Right cardiac atrium (tissue), 5 donors: ENCODE data around the gene PLPPR5. TPM values are rescaled to one million over a fixed set of nuclear protein-coding genes. Genes with fewer than 3 reads are reported as not detected.

ENCODE experiments used
- ATAC-seq, 2 donors: fragments of 200-7000 bp; cut with Tn5 transposase; one replicate each; pipeline versions ENCODE4 v1.8.0 to v1.9.1; 2020; ENCODE audit warnings: moderate library complexity in 2 of 2, mild to moderate bottlenecking in 1 of 2
- DNase-seq, 3 donors: peaks; one replicate each; pipeline ENCODE4 v3.0.0-alpha.2; 2020
- H3K27ac ChIP-seq: one replicate; pipeline ENCODE4 v1.5.1; 2013; ENCODE audit warnings: mild to moderate bottlenecking, low read length, control low read depth, moderate library complexity
- H3K27me3 ChIP-seq: one replicate; pipeline ENCODE4 v1.6.1; 2013; ENCODE audit not compliant: control insufficient read depth, insufficient read depth
- H3K4me1 ChIP-seq: one replicate; pipeline ENCODE4 v1.6.1; 2013; ENCODE audit warnings: low read length; ENCODE audit not compliant: control insufficient read depth, insufficient read depth
- H3K4me3 ChIP-seq: one replicate; pipeline ENCODE4 v1.5.1; 2013; ENCODE audit warnings: low read length, control low read depth
- H3K9me3 ChIP-seq: one replicate; pipeline ENCODE4 v1.6.1; 2013; ENCODE audit warnings: low read length; ENCODE audit not compliant: control insufficient read depth
- WGBS: extraction: QIAGEN DNeasy Blood & Tissue Kit; methylation state at CpG from one replicate; pipeline ENCODE4 v1.1.7; 2013; 5-methylcytosine and 5-hydroxymethylcytosine counted together
- intact Hi-C, 4 donors: fragments of 100-400 bp; cut with DNase I; formaldehyde crosslinking; loops; one replicate each; pipeline versions ENCODE4 v1.11.0 to v1.14.0; 2022 to 2023
- polyA plus RNA-seq: library from polyadenylated mRNA; stranded (reverse); fragments of 200-250 nt; gene quantifications from one replicate; pipeline ENCODE4 v1.2.3, GENCODE V29; 2013
- total RNA-seq, 4 donors: library from RNA; stranded (reverse); fragmentation: NEBNext Ultra II Directional; extraction: Animal tissue kit (Norgen Biotek cat#: 25700); gene quantifications; one replicate each; pipeline ENCODE4 v1.2.1, GENCODE V29; 2021
- donor health status: healthy with polysubstance abuse.
- donor health status: DM: no; HTN: yes; CAD: no.
- donor health status: DM: no; HTN: no; CAD: no.
- donor health status: DM: no; HTN: yes; CAD: no; lungs with severe emphysema.
- donor health status: DM: yes; HTN: yes; CAD: no.

The PLPPR5 gene
- total and polyA plus RNA-seq, 5 donors = not detected

GRCh38 chr1:99003581-99004253, 944 bp downstream of the PLPPR5 start:
- Histone ChIP-seq H3K4me1 (no peaks in the 10 kb centered on the region), H3K9me3 (no peaks in the 10 kb centered on the region), H3K27ac (no peak overlapping the region), H3K27me3 (peaks cover 2% of the 10 kb centered on the region), H3K4me3 (no peak overlapping the region)
- intact Hi-C loops = no loop called here
- DNase-seq (peak in 1 of 3 donors; percentile 28), ATAC-seq (no peak)
- 11% methylated on average over 20 of the region's 20 CpGs for WGBS

GRCh38 chr1:98992844-98993243, 11.8 kb downstream of the PLPPR5 start:
- Histone ChIP-seq H3K9me3 (no peaks in the 10 kb centered on the region), H3K4me1 (no peaks in the 10 kb centered on the region), H3K27ac (no peak overlapping the region), H3K27me3 (no peaks in the 10 kb centered on the region), H3K4me3 (no peak overlapping the region)
- intact Hi-C loops = no loop called here
- no peak for DNase-seq
- no peak for ATAC-seq
- WGBS = 60% methylated on average over 3 of the region's 3 CpGs

- Histone ChIP-seq H3K9me3 (no peaks in the 10 kb centered on the region), H3K4me3 (no peak overlapping the region), H3K27ac (no peak overlapping the region), H3K4me1 (no peaks in the 10 kb centered on the region), H3K27me3 (no peaks in the 10 kb centered on the region)
- ATAC-seq (peak in 1 of 2 donors; percentile 68), DNase-seq (no peak)
- WGBS = 67% methylated on average over 4 of the region's 4 CpGs
- intact Hi-C loops = no loop called here
Observed at GRCh38 chr1:98991127-98992012, 13.3 kb downstream of the PLPPR5 start.

GRCh38 chr1:98989556-98989907, 15.1 kb downstream of the PLPPR5 start:
- no peaks in the 10 kb centered on the region for H3K9me3 ChIP-seq
- ATAC-seq (no peak), DNase-seq (no peak)
- H3K4me3 ChIP-seq = no peak overlapping the region
- H3K4me1 ChIP-seq = no peaks in the 10 kb centered on the region
- no peak overlapping the region for H3K27ac ChIP-seq
- intact Hi-C loops = no loop called here
- 63% methylated on average over 1 of the region's 1 CpG for WGBS
- H3K27me3 ChIP-seq = no peaks in the 10 kb centered on the region

- H3K9me3 ChIP-seq = no peaks in the 10 kb centered on the region
- WGBS = 80% methylated on average over 2 of the region's 2 CpGs
Observed at GRCh38 chr1:98988904-98989555, 15.6 kb downstream of the PLPPR5 start.

GRCh38 chr1:98985687-98986086, 19.0 kb downstream of the PLPPR5 start:
- no peak overlapping the region for H3K4me3 ChIP-seq
- no peaks in the 10 kb centered on the region for H3K4me1 ChIP-seq
- intact Hi-C loops = no loop called here
- H3K27ac ChIP-seq = no peak overlapping the region
- DNase-seq (no peak), ATAC-seq (no peak)
- 82% methylated on average over 2 of the region's 2 CpGs for WGBS
- H3K27me3 ChIP-seq = no peaks in the 10 kb centered on the region
- no peaks in the 10 kb centered on the region for H3K9me3 ChIP-seq

More at GRCh38 chr1:98988904-98989555, 15.6 kb downstream of the PLPPR5 start:
- H3K4me3 ChIP-seq = no peak overlapping the region
- no peak overlapping the region for H3K27ac ChIP-seq
- DNase-seq (no peak), ATAC-seq (no peak)
- H3K4me1 ChIP-seq = no peaks in the 10 kb centered on the region
- intact Hi-C loops = no loop called here
- no peaks in the 10 kb centered on the region for H3K27me3 ChIP-seq

- 68% methylated on average over 3 of the region's 3 CpGs for WGBS
- Histone ChIP-seq H3K9me3 (no peaks in the 10 kb centered on the region), H3K4me3 (no peak overlapping the region), H3K27me3 (no peaks in the 10 kb centered on the region), H3K4me1 (no peaks in the 10 kb centered on the region), H3K27ac (no peak overlapping the region)
- intact Hi-C loops = no loop called here
- ATAC-seq (no peak), DNase-seq (no peak)
Observed at GRCh38 chr1:98981917-98982513, 22.6 kb downstream of the PLPPR5 start.

- ATAC-seq (no peak), DNase-seq (no peak)
- Histone ChIP-seq H3K4me1 (no peaks in the 10 kb centered on the region), H3K27ac (no peak overlapping the region), H3K4me3 (no peak overlapping the region), H3K27me3 (no peaks in the 10 kb centered on the region), H3K9me3 (no peaks in the 10 kb centered on the region)
- WGBS = 67% methylated on average over 2 of the region's 2 CpGs
- intact Hi-C loops = no loop called here
Observed at GRCh38 chr1:98979463-98979862, 25.2 kb downstream of the PLPPR5 start.

- no peak overlapping the region for H3K4me3 ChIP-seq
- intact Hi-C loops = no loop called here
- no peaks in the 10 kb centered on the region for H3K4me1 ChIP-seq
- no peaks in the 10 kb centered on the region for H3K9me3 ChIP-seq
- no peak overlapping the region for H3K27ac ChIP-seq
- DNase-seq = no peak
- no peaks in the 10 kb centered on the region for H3K27me3 ChIP-seq
- ATAC-seq = no peak
- WGBS = 71% methylated on average over 3 of the region's 3 CpGs
Observed at GRCh38 chr1:98975810-98976209, 28.9 kb downstream of the PLPPR5 start.

GRCh38 chr1:98975113-98975512, 29.5 kb downstream of the PLPPR5 start:
- Histone ChIP-seq H3K27ac (no peak overlapping the region), H3K4me3 (no peak overlapping the region), H3K9me3 (no peaks in the 10 kb centered on the region), H3K27me3 (no peaks in the 10 kb centered on the region), H3K4me1 (no peaks in the 10 kb centered on the region)
- WGBS = 77% methylated on average over 5 of the region's 5 CpGs
- no peak for DNase-seq
- ATAC-seq = no peak
- intact Hi-C loops = no loop called here
